Endothelial cell of umbilical vein (primary cell): ENCODE results near the gene GALNT12.

Source experiments
- EZH2 ChIP-seq: IDR thresholded peaks from 2 replicates; pipeline ENCODE4 v1.6.1; 2012; ENCODE audit warnings: borderline replicate concordance, low read depth, mild to moderate bottlenecking, moderate library complexity, low read length, inconsistent platforms; ENCODE audit not compliant: severe bottlenecking
- FOS ChIP-seq: IDR thresholded peaks from 2 replicates; pipeline ENCODE4 v1.6.1; 2011; ENCODE audit warnings: mild to moderate bottlenecking, low read length, moderate library complexity, borderline replicate concordance; ENCODE audit not compliant: insufficient read depth
- GATA2 ChIP-seq: IDR thresholded peaks from 2 replicates; pipeline ENCODE4 v1.7.0; 2011; ENCODE audit warnings: low read depth, mild to moderate bottlenecking, moderate library complexity, mixed read lengths, low read length; ENCODE audit not compliant: insufficient read length, insufficient read depth
- JUN ChIP-seq: IDR thresholded peaks from 2 replicates; pipeline ENCODE4 v1.6.1; 2011; ENCODE audit warnings: borderline replicate concordance, low read depth; ENCODE audit not compliant: insufficient read length, insufficient read depth
- MYC ChIP-seq: IDR thresholded peaks from one replicate; pipeline ENCODE4 v1.6.1; 2011; ENCODE audit warnings: mild to moderate bottlenecking, low read depth, low read length
- POLR2A ChIP-seq: IDR thresholded peaks from 2 replicates; pipeline ENCODE4 v1.6.1; 2012; ENCODE audit warnings: low read depth, mild to moderate bottlenecking, control low read depth, low read length
- POLR2AphosphoS5 ChIP-seq: IDR thresholded peaks from 2 replicates; pipeline ENCODE4 v1.6.1; 2012; ENCODE audit warnings: low read depth, mild to moderate bottlenecking, control low read depth, low read length, moderate library complexity; ENCODE audit not compliant: insufficient read depth
- TF ChIP-seq, protein P1 (sequence below), 2 donors: IDR thresholded peaks; 1 replicate in 1 of 2; 2 replicates in 1 of 2; pipeline ENCODE4 v1.5.1; 2011; ENCODE audit warnings: low read length in 2 of 2, mild to moderate bottlenecking in 2 of 2, moderate library complexity in 2 of 2, control low read depth in 1 of 2, inconsistent platforms in 1 of 2, low read depth in 1 of 2; ENCODE audit not compliant: insufficient read depth in 1 of 2; ENCODE audit errors: extremely low read depth in 1 of 2
- TF ChIP-seq, protein P2 (sequence below): IDR thresholded peaks from 2 replicates; pipeline ENCODE4 v1.6.1; 2011; ENCODE audit not compliant: insufficient read depth, insufficient read length

DNA sequence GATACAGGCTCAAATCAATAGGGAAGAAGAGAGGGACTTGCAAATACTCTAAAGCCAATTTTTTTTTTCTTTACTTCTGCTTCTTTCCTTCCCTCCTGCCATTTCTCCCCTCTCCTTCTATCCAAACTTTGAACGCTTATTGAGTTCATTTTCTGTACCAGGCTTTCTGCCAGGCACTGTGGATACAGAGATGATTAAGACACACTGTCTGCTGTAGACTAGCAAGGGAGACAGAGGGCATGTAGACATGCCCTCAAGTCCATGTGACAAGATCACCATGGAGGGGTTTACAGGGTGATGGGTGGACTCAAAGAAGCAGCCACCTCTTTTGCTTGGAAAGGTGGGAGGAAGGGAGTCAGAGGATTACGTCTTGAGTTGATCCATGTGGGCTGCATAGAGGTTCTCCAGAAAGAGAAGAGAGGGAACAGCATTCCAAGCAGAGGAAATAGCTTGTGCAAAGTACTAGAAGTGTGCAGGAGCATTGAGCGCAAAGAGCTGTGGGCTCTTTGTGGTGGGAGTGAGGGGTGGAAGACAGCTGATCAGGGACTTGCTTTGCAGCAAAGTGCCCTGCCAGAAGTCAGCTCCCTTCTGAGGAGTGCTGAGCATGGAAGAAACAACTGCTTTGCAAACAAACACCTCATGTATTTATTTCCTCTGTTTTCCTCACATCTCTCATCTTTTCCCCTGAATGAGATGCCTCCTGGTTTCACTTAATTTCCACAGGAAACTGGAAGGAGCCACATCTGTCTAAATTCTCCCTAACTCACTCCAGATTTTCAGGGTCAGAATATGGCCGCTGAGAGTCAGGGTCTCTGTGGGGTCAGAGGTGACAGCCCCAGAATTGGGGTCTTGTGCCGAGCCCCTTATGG is 71.9 kb downstream of the GALNT12 start:
- TF ChIP-seq, protein P1, sequence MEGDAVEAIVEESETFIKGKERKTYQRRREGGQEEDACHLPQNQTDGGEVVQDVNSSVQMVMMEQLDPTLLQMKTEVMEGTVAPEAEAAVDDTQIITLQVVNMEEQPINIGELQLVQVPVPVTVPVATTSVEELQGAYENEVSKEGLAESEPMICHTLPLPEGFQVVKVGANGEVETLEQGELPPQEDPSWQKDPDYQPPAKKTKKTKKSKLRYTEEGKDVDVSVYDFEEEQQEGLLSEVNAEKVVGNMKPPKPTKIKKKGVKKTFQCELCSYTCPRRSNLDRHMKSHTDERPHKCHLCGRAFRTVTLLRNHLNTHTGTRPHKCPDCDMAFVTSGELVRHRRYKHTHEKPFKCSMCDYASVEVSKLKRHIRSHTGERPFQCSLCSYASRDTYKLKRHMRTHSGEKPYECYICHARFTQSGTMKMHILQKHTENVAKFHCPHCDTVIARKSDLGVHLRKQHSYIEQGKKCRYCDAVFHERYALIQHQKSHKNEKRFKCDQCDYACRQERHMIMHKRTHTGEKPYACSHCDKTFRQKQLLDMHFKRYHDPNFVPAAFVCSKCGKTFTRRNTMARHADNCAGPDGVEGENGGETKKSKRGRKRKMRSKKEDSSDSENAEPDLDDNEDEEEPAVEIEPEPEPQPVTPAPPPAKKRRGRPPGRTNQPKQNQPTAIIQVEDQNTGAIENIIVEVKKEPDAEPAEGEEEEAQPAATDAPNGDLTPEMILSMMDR (IDR thresholded peaks at IDR 0.05; ENCODE audit: extremely low read depth in 1 of 2, insufficient read depth in 1 of 2, low read depth in 1 of 2, low read length in 2 of 2) = no peak
- TF ChIP-seq POLR2A (no peak), POLR2AphosphoS5 (no peak), MYC (no peak), EZH2 (no peak), FOS (no peak), JUN (no peak), GATA2 (no peak)
- TF ChIP-seq, protein P2, sequence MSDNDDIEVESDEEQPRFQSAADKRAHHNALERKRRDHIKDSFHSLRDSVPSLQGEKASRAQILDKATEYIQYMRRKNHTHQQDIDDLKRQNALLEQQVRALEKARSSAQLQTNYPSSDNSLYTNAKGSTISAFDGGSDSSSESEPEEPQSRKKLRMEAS = no peak
